ENCODE measurements around the gene FAM110A.
A peak's percentile ranks its signal among the peaks of the same experiment; 100 is the strongest.

Gene FAM110A

GRCh38 chr20:836190-836589, 2.7 kb downstream of the FAM110A start:
- no peak overlapping the region for H3K4me3 ChIP-seq (ENCODE audit: control insufficient read depth in 1 of 7, extremely low read depth in 1 of 7, insufficient read depth in 4 of 7, low read depth in 2 of 7, low read length in 6 of 7)
- no peak overlapping the region for H3K27ac ChIP-seq (ENCODE audit: insufficient read depth in 1 of 2, low read depth in 1 of 2, low read length in 2 of 2, poor library complexity in 1 of 2, severe bottlenecking in 2 of 2)
- no peaks in the 10 kb centered on the region for H3K36me3 ChIP-seq (ENCODE audit: control insufficient read depth in 4 of 4, insufficient read depth in 4 of 4, low read length in 3 of 4)
- peaks cover 0 to 2% (median 0%) of the 10 kb centered on the region in 5 experiments for H3K27me3 ChIP-seq (replicated peaks in 2 of 5; ENCODE audit: control insufficient read depth in 4 of 5, insufficient read depth in 5 of 5, low read length in 4 of 5)
- peaks cover 0 to 53% (median 41%) of the 10 kb centered on the region in 4 experiments for H3K4me1 ChIP-seq (ENCODE audit: control extremely low read depth in 1 of 4, control insufficient read depth in 4 of 4, insufficient read depth in 4 of 4, low read length in 3 of 4)
- WGBS (ENCODE audit: insufficient coverage) = no CpG with 5 or more reads among the region's 1 CpG
- DNase-seq = no peak
- H3K9me3 ChIP-seq (ENCODE audit: control extremely low read depth in 1 of 5, control insufficient read depth in 4 of 5, insufficient read depth in 2 of 5, low read depth in 1 of 5, low read length in 4 of 5) = no peaks in the 10 kb centered on the region
- CTCF ChIA-PET = no interaction called here
- POLR2A ChIA-PET = no interaction called here

DNA sequence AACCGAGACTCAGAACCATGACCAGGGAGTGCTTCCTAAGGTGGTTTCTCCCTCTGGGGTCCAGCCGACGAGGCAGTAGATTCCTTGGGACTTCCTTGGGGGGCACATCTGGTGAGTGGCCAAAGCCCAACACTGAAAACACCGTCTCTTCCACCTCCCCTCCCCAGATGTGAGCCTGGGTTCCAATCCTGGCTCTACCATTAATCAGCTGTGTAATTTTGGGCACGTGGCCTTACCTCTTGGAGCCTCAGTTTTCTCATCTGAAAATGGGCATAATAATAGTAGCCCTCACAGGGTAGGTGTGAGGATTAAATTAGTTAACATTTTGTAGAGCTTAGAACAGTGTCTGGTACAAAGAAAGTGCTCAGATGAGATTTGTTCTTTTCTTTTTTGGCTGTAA, 5.5 kb downstream of the FAM110A start:
- peaks cover 0 to 69% (median 56%) of the 10 kb centered on the region in 4 experiments for H3K4me1 ChIP-seq (ENCODE audit: control extremely low read depth in 1 of 4, control insufficient read depth in 4 of 4, insufficient read depth in 4 of 4, low read length in 3 of 4)
- H3K4me3 ChIP-seq (ENCODE audit: control insufficient read depth in 1 of 7, extremely low read depth in 1 of 7, insufficient read depth in 4 of 7, low read depth in 2 of 7, low read length in 6 of 7) = no peak overlapping the region
- H3K27ac ChIP-seq (ENCODE audit: insufficient read depth in 1 of 2, low read depth in 1 of 2, low read length in 2 of 2, poor library complexity in 1 of 2, severe bottlenecking in 2 of 2) = no peak overlapping the region
- POLR2A ChIA-PET = no interaction called here
- CTCF ChIA-PET = interaction anchor here (0.6 to 2.5 kb wide), 5 partner anchors 15 to 1964 kb away, joined by 3 to 7 read pairs (median 3); no protein-coding TSS in a partner anchor
- DNase-seq = no peak
- no peaks in the 10 kb centered on the region for H3K9me3 ChIP-seq (ENCODE audit: control extremely low read depth in 1 of 5, control insufficient read depth in 4 of 5, insufficient read depth in 2 of 5, low read depth in 1 of 5, low read length in 4 of 5)
- peaks cover 0 to 21% (median 2%) of the 10 kb centered on the region in 5 experiments for H3K27me3 ChIP-seq (replicated peaks in 2 of 5; ENCODE audit: control insufficient read depth in 4 of 5, insufficient read depth in 5 of 5, low read length in 4 of 5)
- 100% methylated on average over 4 of the region's 5 CpGs for WGBS (ENCODE audit: insufficient coverage)
- no peaks in the 10 kb centered on the region for H3K36me3 ChIP-seq (ENCODE audit: control insufficient read depth in 4 of 4, insufficient read depth in 4 of 4, low read length in 3 of 4)

GRCh38 chr20:839626-840025, 6.1 kb downstream of the FAM110A start:
- no peak for DNase-seq
- Histone ChIP-seq H3K27me3 (replicated peaks in 2 of 5; ENCODE audit: control insufficient read depth in 4 of 5, insufficient read depth in 5 of 5, low read length in 4 of 5) (peaks cover 0 to 21% (median 2%) of the 10 kb centered on the region in 5 experiments), H3K4me3 (ENCODE audit: control insufficient read depth in 1 of 7, extremely low read depth in 1 of 7, insufficient read depth in 4 of 7, low read depth in 2 of 7, low read length in 6 of 7) (no peak overlapping the region), H3K9me3 (ENCODE audit: control extremely low read depth in 1 of 5, control insufficient read depth in 4 of 5, insufficient read depth in 2 of 5, low read depth in 1 of 5, low read length in 4 of 5) (no peaks in the 10 kb centered on the region), H3K27ac (ENCODE audit: insufficient read depth in 1 of 2, low read depth in 1 of 2, low read length in 2 of 2, poor library complexity in 1 of 2, severe bottlenecking in 2 of 2) (no peak overlapping the region), H3K4me1 (ENCODE audit: control extremely low read depth in 1 of 4, control insufficient read depth in 4 of 4, insufficient read depth in 4 of 4, low read length in 3 of 4) (peaks cover 0 to 68% (median 55%) of the 10 kb centered on the region in 4 experiments), H3K36me3 (ENCODE audit: control insufficient read depth in 4 of 4, insufficient read depth in 4 of 4, low read length in 3 of 4) (no peaks in the 10 kb centered on the region)
- ChIA-PET CTCF (interaction anchor here (0.7 to 2.5 kb wide), 4 partner anchors 12 to 117 kb away, joined by 3 to 7 read pairs (median 3); no protein-coding TSS in a partner anchor), POLR2A (no interaction called here)
- WGBS (ENCODE audit: insufficient coverage) = 98% methylated on average over 7 of the region's 11 CpGs

DNA sequence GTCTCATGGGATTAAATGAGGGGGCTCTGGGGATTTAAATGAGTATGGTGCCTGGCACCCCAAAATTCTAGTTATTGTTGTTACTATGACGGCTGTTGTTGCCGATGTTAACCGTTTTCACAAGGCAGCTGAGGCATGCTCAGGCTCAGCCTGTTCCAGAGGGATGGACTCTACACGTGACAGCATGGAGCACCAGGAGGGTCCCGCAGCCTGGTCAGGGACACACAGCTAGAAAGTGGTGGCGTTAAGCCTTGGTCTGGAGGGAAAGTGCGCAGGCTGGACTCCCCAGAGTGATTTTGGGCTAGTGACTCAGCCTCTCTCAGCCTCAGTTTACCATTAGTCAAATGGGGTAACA, 7.0 kb downstream of the FAM110A start:
- peak overlapping the region in 1 of 7 experiments; percentile 77 for H3K4me3 ChIP-seq (ENCODE audit: control insufficient read depth in 1 of 7, extremely low read depth in 1 of 7, insufficient read depth in 4 of 7, low read depth in 2 of 7, low read length in 6 of 7)
- ChIA-PET POLR2A (no interaction called here), CTCF (interaction anchor here (0.7 to 2.5 kb wide), 3 partner anchors 13 to 116 kb away, joined by 3 to 7 read pairs (median 3); no protein-coding TSS in a partner anchor)
- DNase-seq = no peak
- no peak overlapping the region for H3K27ac ChIP-seq (ENCODE audit: insufficient read depth in 1 of 2, low read depth in 1 of 2, low read length in 2 of 2, poor library complexity in 1 of 2, severe bottlenecking in 2 of 2)
- no peaks in the 10 kb centered on the region for H3K9me3 ChIP-seq (ENCODE audit: control extremely low read depth in 1 of 5, control insufficient read depth in 4 of 5, insufficient read depth in 2 of 5, low read depth in 1 of 5, low read length in 4 of 5)
- WGBS (ENCODE audit: insufficient coverage) = 99% methylated on average over 7 of the region's 7 CpGs
- H3K27me3 ChIP-seq (replicated peaks in 2 of 5; ENCODE audit: control insufficient read depth in 4 of 5, insufficient read depth in 5 of 5, low read length in 4 of 5) = peaks cover 0 to 21% (median 2%) of the 10 kb centered on the region in 5 experiments
- H3K36me3 ChIP-seq (ENCODE audit: control insufficient read depth in 4 of 4, insufficient read depth in 4 of 4, low read length in 3 of 4) = no peaks in the 10 kb centered on the region
- H3K4me1 ChIP-seq (ENCODE audit: control extremely low read depth in 1 of 4, control insufficient read depth in 4 of 4, insufficient read depth in 4 of 4, low read length in 3 of 4) = peaks cover 0 to 68% (median 56%) of the 10 kb centered on the region in 4 experiments

DNA sequence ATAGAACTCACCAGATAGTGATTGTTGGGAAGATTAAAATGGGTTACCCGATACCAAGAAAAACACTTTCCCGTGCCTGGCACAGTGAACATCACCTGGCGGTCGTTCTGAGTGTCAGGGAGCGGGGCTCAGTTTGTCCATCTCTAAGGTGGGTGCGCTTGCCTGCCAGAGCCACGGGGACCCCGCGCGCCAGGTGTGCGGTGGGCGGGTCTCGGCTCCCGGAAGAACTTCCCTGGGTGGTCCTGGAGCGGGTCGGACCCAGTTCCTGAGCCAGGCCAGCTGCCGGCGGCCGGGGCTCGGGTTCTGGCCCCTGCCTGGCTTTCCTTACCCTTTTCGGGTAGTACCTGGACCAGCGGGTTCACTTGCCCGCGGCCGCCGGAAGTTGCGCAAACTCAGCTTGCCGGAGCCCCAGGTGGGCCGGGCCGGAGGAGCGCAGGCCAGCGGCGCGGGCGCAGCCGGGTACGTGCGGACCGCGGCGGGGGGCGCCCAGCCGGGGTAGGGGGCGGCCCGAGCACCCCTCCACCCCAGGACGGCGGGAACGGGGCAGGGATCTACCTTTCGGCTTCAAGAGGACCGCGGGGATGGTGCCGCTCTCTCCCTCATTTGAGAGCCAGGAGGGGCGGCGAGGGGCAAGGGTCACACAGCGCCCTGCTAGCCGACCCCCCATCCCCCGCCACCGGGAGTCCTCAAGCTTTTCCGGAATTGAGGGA, 7.5 kb downstream of the FAM110A start:
- peaks cover 0 to 21% (median 2%) of the 10 kb centered on the region in 5 experiments for H3K27me3 ChIP-seq (replicated peaks in 2 of 5; ENCODE audit: control insufficient read depth in 4 of 5, insufficient read depth in 5 of 5, low read length in 4 of 5)
- no peaks in the 10 kb centered on the region for H3K9me3 ChIP-seq (ENCODE audit: control extremely low read depth in 1 of 5, control insufficient read depth in 4 of 5, insufficient read depth in 2 of 5, low read depth in 1 of 5, low read length in 4 of 5)
- H3K4me3 ChIP-seq (ENCODE audit: control insufficient read depth in 1 of 7, extremely low read depth in 1 of 7, insufficient read depth in 4 of 7, low read depth in 2 of 7, low read length in 6 of 7) = peak overlapping the region; percentile 15 to 77 (median 46)
- 21% methylated on average over 40 of the region's 59 CpGs for WGBS (ENCODE audit: insufficient coverage)
- H3K27ac ChIP-seq (ENCODE audit: insufficient read depth in 1 of 2, low read depth in 1 of 2, low read length in 2 of 2, poor library complexity in 1 of 2, severe bottlenecking in 2 of 2) = no peak overlapping the region
- CTCF ChIA-PET = no interaction called here
- peaks cover 0 to 68% (median 56%) of the 10 kb centered on the region in 4 experiments for H3K4me1 ChIP-seq (ENCODE audit: control extremely low read depth in 1 of 4, control insufficient read depth in 4 of 4, insufficient read depth in 4 of 4, low read length in 3 of 4)
- H3K36me3 ChIP-seq (ENCODE audit: control insufficient read depth in 4 of 4, insufficient read depth in 4 of 4, low read length in 3 of 4) = no peaks in the 10 kb centered on the region
- DNase-seq = peak in 1 of 3 donors; percentile 23
- POLR2A ChIA-PET = no interaction called here

- POLR2A ChIA-PET = no interaction called here
- peak overlapping the region; percentile 3 to 77 (median 46) for H3K4me3 ChIP-seq (ENCODE audit: control insufficient read depth in 1 of 7, extremely low read depth in 1 of 7, insufficient read depth in 4 of 7, low read depth in 2 of 7, low read length in 6 of 7)
- H3K27me3 ChIP-seq (replicated peaks in 2 of 5; ENCODE audit: control insufficient read depth in 4 of 5, insufficient read depth in 5 of 5, low read length in 4 of 5) = peaks cover 0 to 21% (median 2%) of the 10 kb centered on the region in 5 experiments
- H3K27ac ChIP-seq (ENCODE audit: insufficient read depth in 1 of 2, low read depth in 1 of 2, low read length in 2 of 2, poor library complexity in 1 of 2, severe bottlenecking in 2 of 2) = no peak overlapping the region
- H3K36me3 ChIP-seq (ENCODE audit: control insufficient read depth in 4 of 4, insufficient read depth in 4 of 4, low read length in 3 of 4) = no peaks in the 10 kb centered on the region
- peaks cover 0 to 69% (median 61%) of the 10 kb centered on the region in 4 experiments for H3K4me1 ChIP-seq (ENCODE audit: control extremely low read depth in 1 of 4, control insufficient read depth in 4 of 4, insufficient read depth in 4 of 4, low read length in 3 of 4)
- CTCF ChIA-PET = interaction anchor here (1.0 to 2.7 kb wide), 3 partner anchors 8 to 113 kb away, joined by 3 to 9 read pairs (median 4); partner anchors contain the start of gene FAM110A
- WGBS (ENCODE audit: insufficient coverage) = 8% methylated on average over 43 of the region's 62 CpGs
- no peaks in the 10 kb centered on the region for H3K9me3 ChIP-seq (ENCODE audit: control extremely low read depth in 1 of 5, control insufficient read depth in 4 of 5, insufficient read depth in 2 of 5, low read depth in 1 of 5, low read length in 4 of 5)
- peak in 1 of 3 donors; percentile 32 for DNase-seq
Measured at GRCh38 chr20:841568-842546, 8.3 kb downstream of the FAM110A start.
